Measurements from ENCODE around the gene PHPT1. TPM values are rescaled to one million over a fixed set of nuclear protein-coding genes. Genes with fewer than 3 reads are reported as not detected.

The PHPT1 gene
- total and polyA plus RNA-seq, 2 of the 8 experiments (the other 6 are each of a cell fraction or from before 2014, with no cell fraction given), result 109 to 226 TPM

- H2AFZ ChIP-seq (ENCODE audit: low read length), result no peak overlapping the region; the same call in 1 of the 2 replicates
- H4K20me1 ChIP-seq (replicated peaks in 1 of 2; ENCODE audit: control insufficient read depth in 1 of 2, insufficient read depth in 2 of 2, low read length in 2 of 2), result peaks cover 7 to 8% of the 10 kb centered on the region in 2 experiments
- 0 out of 2 replicates have a peak overlapping the region, but pooled peaks have one; percentile 68 for H2BK12ac ChIP-seq (ENCODE audit: low read depth, low read length)
- DNase-seq (ENCODE audit: low read depth in 1 of 2, low spot score in 2 of 2) (peak in 1 of 2 experiments; percentile 86), FAIRE-seq (no peak)
- peak overlapping the region; percentile 57; the same call in 1 of the 2 replicates for H4K8ac ChIP-seq (ENCODE audit: extremely low read depth, insufficient read depth, low read length)
- 3% methylated on average over 34 of the region's 75 CpGs; no CpG with 5 or more reads in 1 of the 2 experiments for WGBS, 2 experiments (ENCODE audit: extremely low coverage in 1 of 2, insufficient coverage in 1 of 2, insufficient read length in 1 of 2, insufficient replicate concordance in 2 of 2, low coverage in 1 of 2, low lambda C conversion rate in 2 of 2, missing lambda C conversion rate in 1 of 2)
- no peak overlapping the region for H3K14ac ChIP-seq (ENCODE audit: insufficient read length)
- H3K4me3 ChIP-seq (ENCODE audit: extremely low read depth in 1 of 4, insufficient read depth in 2 of 4, low read depth in 3 of 4, low read length in 4 of 4), result peak overlapping the region; percentile 81 to 89 (median 83)
- peak overlapping the region; percentile 71 for H3K56ac ChIP-seq (replicated peaks; ENCODE audit: insufficient read length, low read depth, low read length)
- peaks cover 0 to 21% (median 9%) of the 10 kb centered on the region in 4 experiments; a peak in 5 of 7 replicates for H3K4me1 ChIP-seq (replicated peaks in 1 of 4; ENCODE audit: control insufficient read depth in 3 of 4, insufficient read depth in 4 of 4, low read length in 3 of 4)
- H4K5ac ChIP-seq (ENCODE audit: insufficient read length, low read depth, low read length), result peak overlapping the region; percentile 86
- peaks cover 13% of the 10 kb centered on the region for H3K23me2 ChIP-seq (ENCODE audit: low read depth, low read length)
- peak overlapping the region in 3 of 4 experiments; percentile 65 to 73 (median 65); a peak in 6 of 7 replicates for H3K9ac ChIP-seq (replicated peaks in 1 of 4; ENCODE audit: extremely low read depth in 1 of 4, low read depth in 3 of 4, low read length in 3 of 4)
- CTCF ChIA-PET (ENCODE audit: partially characterized antibody), result interaction anchor here (0.8 to 2.6 kb wide), 8 partner anchors 28 to 202 kb away, joined by 3 to 7 read pairs (median 5); partner anchors contain the start of genes C8G and FBXW5
- H3K79me1 ChIP-seq (ENCODE audit: low read depth, low read length), result no peaks in the 10 kb centered on the region; the same call in 1 of the 2 replicates
- H2BK20ac ChIP-seq (ENCODE audit: low read length), result no peak overlapping the region
- H3K36me3 ChIP-seq (ENCODE audit: control insufficient read depth in 2 of 4, insufficient read depth in 4 of 4, low read length in 3 of 4), result peaks cover 0 to 7% (median 3%) of the 10 kb centered on the region in 4 experiments; a peak in 4 of 8 replicates
- H2BK5ac ChIP-seq (ENCODE audit: low read depth, low read length), result peak overlapping the region; percentile 98; the same call in 1 of the 2 replicates
- no peak overlapping the region for H2AK5ac ChIP-seq (ENCODE audit: low read depth, low read length)
- no peaks in the 10 kb centered on the region; a peak in 1 of 4 replicates for H3K9me3 ChIP-seq (ENCODE audit: insufficient read depth in 2 of 2, low read depth in 1 of 2, low read length in 1 of 2)
- no peak overlapping the region for H3K23ac ChIP-seq (ENCODE audit: insufficient read length)
- no peaks in the 10 kb centered on the region for H3K79me2 ChIP-seq (ENCODE audit: control insufficient read depth in 1 of 2, insufficient read depth in 2 of 2, low read length in 2 of 2)
- no peak overlapping the region; the same call in 1 of the 2 replicates for H2BK15ac ChIP-seq (ENCODE audit: low read length)
- no peak overlapping the region for H3K27ac ChIP-seq (ENCODE audit: low read depth, low read length)
- POLR2A ChIA-PET (ENCODE audit: partially characterized antibody), result interaction anchor here (0.7 to 20.5 kb wide), 22 partner anchors 10 to 431 kb away, joined by 3 to 248 read pairs (median 4); partner anchors contain the start of genes CLIC3, EDF1, FBXW5 and MAMDC4
- peak overlapping the region; percentile 78; the same call in 1 of the 2 replicates for H3K18ac ChIP-seq (ENCODE audit: extremely low read depth, low read length)
- peak overlapping the region; percentile 75 to 94 for H3K4me2 ChIP-seq (ENCODE audit: insufficient read depth in 1 of 2, low read depth in 2 of 2, low read length in 2 of 2)
- H3K4ac ChIP-seq (replicated peaks; ENCODE audit: insufficient read length, low read depth, low read length), result peak overlapping the region; percentile 69
- H4K91ac ChIP-seq (replicated peaks; ENCODE audit: insufficient read length, low read length), result peak overlapping the region; percentile 100
- H2BK120ac ChIP-seq (replicated peaks; ENCODE audit: low read depth, low read length), result no peak overlapping the region
- H3K27me3 ChIP-seq (replicated peaks in 1 of 4; ENCODE audit: control insufficient read depth in 3 of 4, extremely low read depth in 1 of 4, insufficient read depth in 3 of 4, low read length in 3 of 4), result peaks cover 2 to 12% (median 7%) of the 10 kb centered on the region in 4 experiments; a peak in 6 of 7 replicates
- no peak for TF ChIP-seq ATF3 (IDR thresholded peaks at IDR 0.05; ENCODE audit: insufficient read depth, low read depth, low read length)
- no peak for TF ChIP-seq CHD1 (IDR thresholded peaks at IDR 0.05; ENCODE audit: low read depth, low read length)
- TF ChIP-seq RAD21 (IDR thresholded peaks at IDR 0.05 in 1 of 2, conservative IDR thresholded peaks at IDR 0.05 in 1 of 2; ENCODE audit: low read depth in 2 of 2, low read length in 2 of 2), result no peak
- TF ChIP-seq GTF2F1 (IDR thresholded peaks at IDR 0.05; ENCODE audit: borderline replicate concordance, low read depth, low read length), result no peak
- peak; percentile 25 for TF ChIP-seq BACH1 (IDR thresholded peaks at IDR 0.05; ENCODE audit: low read length)
- peak; percentile 50; the same call in 1 of the 2 replicates for TF ChIP-seq CREB1 (IDR thresholded peaks at IDR 0.05)
- peak; percentile 81 for TF ChIP-seq MAX (IDR thresholded peaks at IDR 0.05)
- peak; percentile 70 for TF ChIP-seq SP4 (IDR thresholded peaks at IDR 0.05; ENCODE audit: low read length)
- TF ChIP-seq CBX8 (IDR thresholded peaks at IDR 0.05; ENCODE audit: borderline replicate concordance, low read depth, low read length), result no peak
- TF ChIP-seq KDM4A (IDR thresholded peaks at IDR 0.05; ENCODE audit: low read depth, low read length, severe bottlenecking), result peak; percentile 12
Observed at GRCh38 chr9:136847088-136847825, 2.0 kb upstream of the PHPT1 start.
